Chondrocyte (in vitro differentiated cells): ENCODE results near the gene CCDC3. TPM values are rescaled to one million over a fixed set of nuclear protein-coding genes. Genes with fewer than 3 reads are reported as not detected.

ENCODE experiments used
- DNase-seq: peaks from one replicate; pipeline ENCODE4 v3.0.0; 2021; ENCODE audit warnings: mixed read lengths, low spot score
- H3K27ac Mint-ChIP-seq: one replicate; pipeline ENCODE4 v1.8.0; 2021; ENCODE audit warnings: mild to moderate bottlenecking, moderate library complexity, mixed read lengths; ENCODE audit not compliant: unreplicated experiment
- H3K27me3 Mint-ChIP-seq: 2 replicates; pipeline ENCODE4 v1.8.0; 2021; ENCODE audit warnings: low read depth, mixed read lengths
- H3K36me3 Mint-ChIP-seq: 2 replicates; pipeline ENCODE4 v1.8.0; 2021; ENCODE audit warnings: low read depth, mixed read lengths
- H3K4me1 Mint-ChIP-seq: 2 replicates; pipeline ENCODE4 v1.8.0; 2021; ENCODE audit warnings: low read depth, mild to moderate bottlenecking, mixed read lengths
- H3K4me3 Mint-ChIP-seq: one replicate; pipeline ENCODE4 v1.8.0; 2021; ENCODE audit warnings: mild to moderate bottlenecking, moderate library complexity, mixed read lengths; ENCODE audit not compliant: unreplicated experiment
- H3K9me3 Mint-ChIP-seq: 2 replicates; pipeline ENCODE4 v1.8.0; 2021; ENCODE audit warnings: low read depth, mixed read lengths
- CTCF ChIP-seq: fragments of 200-600 bp; sonication (generic); IDR thresholded peaks from 2 replicates; pipeline ENCODE4 v1.5.0; 2021; ENCODE audit warnings: antibody characterized with exemption, mild to moderate bottlenecking, moderate library complexity
- total RNA-seq: library from RNA; stranded (reverse); gene quantifications from 3 replicates; pipeline ENCODE4 v1.2.1, GENCODE V29; 2021

The CCDC3 gene
- total RNA-seq, 1 donor from 2014 or later: 145 TPM

- peaks cover under 1% of the 10 kb centered on the region for H3K9me3 Mint-ChIP-seq
- H3K4me3 Mint-ChIP-seq: no peak overlapping the region
- no peaks in the 10 kb centered on the region for H3K27me3 Mint-ChIP-seq
- H3K36me3 Mint-ChIP-seq: peaks cover 2% of the 10 kb centered on the region
- DNase-seq: no peak
- TF ChIP-seq CTCF: no peak
- H3K4me1 Mint-ChIP-seq: peaks cover 31% of the 10 kb centered on the region
- no peak overlapping the region for H3K27ac Mint-ChIP-seq
Measured at GRCh38 chr10:12974078-12974477, 27.4 kb downstream of the CCDC3 start.

GRCh38 chr10:12973149-12973718 is 28.3 kb downstream of the CCDC3 start:
- DNase-seq: no peak
- Mint-ChIP-seq H3K4me3 (no peak overlapping the region), H3K9me3 (peaks cover 8% of the 10 kb centered on the region), H3K4me1 (peaks cover 32% of the 10 kb centered on the region), H3K36me3 (peaks cover 3% of the 10 kb centered on the region), H3K27ac (no peak overlapping the region), H3K27me3 (no peaks in the 10 kb centered on the region)
- no peak for TF ChIP-seq CTCF

GRCh38 chr10:12972146-12972545 is 29.4 kb downstream of the CCDC3 start:
- peaks cover 32% of the 10 kb centered on the region for H3K4me1 Mint-ChIP-seq
- peaks cover 16% of the 10 kb centered on the region for H3K9me3 Mint-ChIP-seq
- H3K4me3 Mint-ChIP-seq: no peak overlapping the region
- H3K27me3 Mint-ChIP-seq: no peaks in the 10 kb centered on the region
- H3K36me3 Mint-ChIP-seq: peaks cover 10% of the 10 kb centered on the region
- peak overlapping the region; percentile 72 for H3K27ac Mint-ChIP-seq
- TF ChIP-seq CTCF: no peak
- DNase-seq: no peak

- Mint-ChIP-seq H3K4me3 (no peak overlapping the region), H3K27ac (peak overlapping the region; percentile 75), H3K4me1 (peaks cover 32% of the 10 kb centered on the region), H3K36me3 (peaks cover 14% of the 10 kb centered on the region), H3K27me3 (no peaks in the 10 kb centered on the region), H3K9me3 (peaks cover 19% of the 10 kb centered on the region)
- TF ChIP-seq CTCF: no peak
- no peak for DNase-seq
Measured at GRCh38 chr10:12971001-12971788, 30.3 kb downstream of the CCDC3 start.

- H3K4me3 Mint-ChIP-seq: no peak overlapping the region
- H3K9me3 Mint-ChIP-seq: peaks cover 19% of the 10 kb centered on the region
Measured at GRCh38 chr10:12969951-12970350, 31.6 kb downstream of the CCDC3 start.

More at GRCh38 chr10:12969951-12970350, 31.6 kb downstream of the CCDC3 start:
- peaks cover 39% of the 10 kb centered on the region for H3K4me1 Mint-ChIP-seq
- DNase-seq: no peak
- H3K27ac Mint-ChIP-seq: peak overlapping the region; percentile 65
- H3K36me3 Mint-ChIP-seq: peaks cover 15% of the 10 kb centered on the region
- no peaks in the 10 kb centered on the region for H3K27me3 Mint-ChIP-seq
- TF ChIP-seq CTCF: no peak
